DMS 273 (cell line): ENCODE results near the gene CAPN1.
A peak's percentile ranks its signal among the peaks of the same experiment; 100 is the strongest.

Experiments
- DNase-seq: peaks from one replicate; lab custom pipeline; 2025; ENCODE audit not compliant: unreplicated experiment; lab: John Stamatoyannopoulos, UW

Gene CAPN1

GRCh38 chr11:65189191-65189590 lies 7.5 kb downstream of the CAPN1 start:
- DNase-seq = no peak

- no peak for DNase-seq
Measured at GRCh38 chr11:65194564-65194963, 12.8 kb downstream of the CAPN1 start.

GRCh38 chr11:65204143-65204542 lies 22.4 kb downstream of the CAPN1 start:
- no peak for DNase-seq

GRCh38 chr11:65204646-65205601 lies 23.2 kb downstream of the CAPN1 start:
- peak; percentile 71 for DNase-seq

- no peak for DNase-seq
Measured at GRCh38 chr11:65205602-65205967, 23.9 kb downstream of the CAPN1 start.

- no peak for DNase-seq
Measured at GRCh38 chr11:65206441-65206841, 24.7 kb downstream of the CAPN1 start.

GRCh38 chr11:65206901-65207300 lies 25.2 kb downstream of the CAPN1 start:
- DNase-seq = no peak

- no peak for DNase-seq
Measured at GRCh38 chr11:65207918-65208784, 26.4 kb downstream of the CAPN1 start.

GRCh38 chr11:65208785-65209710 lies 27.3 kb downstream of the CAPN1 start:
- DNase-seq = no peak

GRCh38 chr11:65209711-65210360 lies 28.1 kb downstream of the CAPN1 start:
- DNase-seq = no peak

GRCh38 chr11:65210361-65210731 lies 28.6 kb downstream of the CAPN1 start:
- DNase-seq = no peak

GRCh38 chr11:65210748-65211147 lies 29.0 kb downstream of the CAPN1 start:
- no peak for DNase-seq

GRCh38 chr11:65211293-65212105 lies 29.8 kb downstream of the CAPN1 start:
- DNase-seq = no peak

GRCh38 chr11:65212226-65212801 lies 30.6 kb downstream of the CAPN1 start:
- no peak for DNase-seq

- no peak for DNase-seq
Measured at GRCh38 chr11:65213322-65214211, 31.8 kb downstream of the CAPN1 start.

GRCh38 chr11:65214212-65214845 lies 32.6 kb downstream of the CAPN1 start:
- DNase-seq = no peak

GRCh38 chr11:65215441-65216076 lies 33.8 kb downstream of the CAPN1 start:
- DNase-seq = no peak
